Esophagus muscularis mucosa (tissue), 4 donors: ENCODE measurements around the gene CHMP2A. TPM values are rescaled to one million over a fixed set of nuclear protein-coding genes. Genes with fewer than 3 reads are reported as not detected.

Experiments used
- DNase-seq: peaks from one replicate; pipeline ENCODE4 v3.0.0-alpha.2; 2017; ENCODE audit errors: extremely low spot score
- H3K27ac ChIP-seq, 4 donors: fragments of 200-600 bp; sonication (generic); replicated peaks in 1 of 4; 1 replicate in 3 of 4; 2 replicates in 1 of 4; pipeline ENCODE4 v1.5.1; 2016 to 2019; ENCODE audit warnings: mild to moderate bottlenecking in 1 of 4
- H3K27me3 ChIP-seq, 4 donors: fragments of 200-600 bp; sonication (generic); one replicate each; pipeline versions ENCODE4 v1.5.1 to v1.6.0; 2016 to 2019
- H3K36me3 ChIP-seq, 4 donors: fragments of 200-600 bp; sonication (generic); one replicate each; pipeline ENCODE4 v1.5.1; 2016 to 2019
- H3K4me1 ChIP-seq, 4 donors: fragments of 200-600 bp; sonication (generic); one replicate each; pipeline ENCODE4 v1.5.1; 2016 to 2019
- H3K4me3 ChIP-seq, 4 donors: fragments of 200-600 bp; sonication (generic); 1 replicate in 2 of 4; 2 replicates in 2 of 4; pipeline ENCODE4 v1.5.1; 2016 to 2019; ENCODE audit warnings: mild to moderate bottlenecking in 4 of 4, moderate library complexity in 1 of 4
- H3K9me3 ChIP-seq, 4 donors: fragments of 200-600 bp; sonication (generic); 1 replicate in 3 of 4; 2 replicates in 1 of 4; pipeline ENCODE4 v1.5.1; 2016 to 2019
- CTCF ChIP-seq, 3 experiments: fragments of 200-600 bp in 2 of 3; fragments of 450-650 bp in 1 of 3; sonication (generic) in 2 of 3; IDR thresholded peaks; one replicate each; pipeline ENCODE4 v1.5.1; 2017 to 2019; ENCODE audit warnings: antibody characterized with exemption in 3 of 3, mild to moderate bottlenecking in 2 of 3, moderate library complexity in 1 of 3
- EP300 ChIP-seq: sonication (generic); formaldehyde crosslinking; IDR thresholded peaks from one replicate; pipeline ENCODE4 v1.6.1; 2017; ENCODE audit warnings: antibody characterized with exemption
- POLR2A ChIP-seq: fragments of 450-650 bp; IDR thresholded peaks from one replicate; pipeline ENCODE4 v1.6.1; 2017; ENCODE audit warnings: antibody characterized with exemption, moderate library complexity, mild to moderate bottlenecking, low read depth
- POLR2AphosphoS5 ChIP-seq, 2 donors: sonication (generic); formaldehyde crosslinking; IDR thresholded peaks; one replicate each; pipeline ENCODE4 v1.6.1; 2017; ENCODE audit warnings: antibody characterized with exemption in 2 of 2
- WGBS: methylation state at CpG from one replicate; pipeline ENCODE4 v1.1.5; 2018; 5-methylcytosine and 5-hydroxymethylcytosine counted together
- intact Hi-C: fragments of 100-400 bp; cut with DNase I; formaldehyde crosslinking; loops from one replicate; pipeline ENCODE4 v1.15.1; 2023
- total RNA-seq, 4 donors: library from RNA; depleted of rRNA; stranded (reverse); fragments of >200 nt; gene quantifications; one replicate each; pipeline versions ENCODE4 v1.1.0 to v1.2.1, GENCODE V29; 2016

The CHMP2A gene
- total RNA-seq, 4 donors from 2014 or later: 124 to 145 (median 141) TPM

- Histone ChIP-seq H3K9me3 (no peaks in the 10 kb centered on the region), H3K27ac (no peak overlapping the region), H3K4me3 (no peak overlapping the region), H3K36me3 (peaks cover 61 to 80% (median 75%) of the 10 kb centered on the region in 4 donors), H3K27me3 (no peaks in the 10 kb centered on the region), H3K4me1 (peaks cover 36 to 57% (median 46%) of the 10 kb centered on the region in 4 donors)
- DNase-seq: no peak
- intact Hi-C loops: no loop called here
- no peak for TF ChIP-seq POLR2AphosphoS5 (IDR thresholded peaks at IDR 0.05)
- WGBS: 84% methylated on average over 2 of the region's 2 CpGs
Measured at GRCh38 chr19:58552655-58553054, 2.2 kb downstream of the CHMP2A start.

GRCh38 chr19:58551577-58552471, 3.1 kb downstream of the CHMP2A start:
- TF ChIP-seq CTCF (IDR thresholded peaks at IDR 0.05) (no peak), POLR2AphosphoS5 (IDR thresholded peaks at IDR 0.05) (no peak), EP300 (no peak), POLR2A (no peak)
- no peak overlapping the region for H3K27ac ChIP-seq
- peaks cover 34 to 57% (median 45%) of the 10 kb centered on the region in 4 donors for H3K4me1 ChIP-seq
- H3K4me3 ChIP-seq: no peak overlapping the region
- H3K27me3 ChIP-seq: no peaks in the 10 kb centered on the region
- no peak for DNase-seq
- no peaks in the 10 kb centered on the region for H3K9me3 ChIP-seq
- WGBS: 89% methylated on average over 17 of the region's 18 CpGs
- intact Hi-C loops: no loop called here
- H3K36me3 ChIP-seq: peaks cover 68 to 83% (median 78%) of the 10 kb centered on the region in 4 donors

GRCh38 chr19:58551123-58551497, 3.8 kb downstream of the CHMP2A start:
- WGBS: 20% methylated on average over 1 of the region's 1 CpG
- Histone ChIP-seq H3K27ac (no peak overlapping the region), H3K36me3 (peaks cover 61 to 82% (median 77%) of the 10 kb centered on the region in 4 donors), H3K4me3 (no peak overlapping the region), H3K9me3 (no peaks in the 10 kb centered on the region), H3K27me3 (no peaks in the 10 kb centered on the region), H3K4me1 (peaks cover 34 to 57% (median 45%) of the 10 kb centered on the region in 4 donors)
- DNase-seq: no peak
- no peak for TF ChIP-seq EP300
- TF ChIP-seq CTCF (IDR thresholded peaks at IDR 0.05): no peak
- TF ChIP-seq POLR2A: no peak
- intact Hi-C loops: no loop called here

- H3K36me3 ChIP-seq: peaks cover 57 to 80% (median 75%) of the 10 kb centered on the region in 4 donors
- no peak overlapping the region for H3K27ac ChIP-seq
- no peak overlapping the region for H3K4me3 ChIP-seq
- H3K27me3 ChIP-seq: no peaks in the 10 kb centered on the region
- intact Hi-C loops: no loop called here
- H3K4me1 ChIP-seq: peaks cover 34 to 57% (median 45%) of the 10 kb centered on the region in 4 donors
- WGBS: 86% methylated on average over 8 of the region's 13 CpGs
- DNase-seq: no peak
- no peaks in the 10 kb centered on the region for H3K9me3 ChIP-seq
- TF ChIP-seq POLR2AphosphoS5 (IDR thresholded peaks at IDR 0.05) (no peak), CTCF (IDR thresholded peaks at IDR 0.05) (no peak), EP300 (no peak), POLR2A (no peak)
Measured at GRCh38 chr19:58550362-58551122, 4.4 kb downstream of the CHMP2A start.
